SK-N-SH treated with all-trans-retinoic acid at 6 μM for 48 hours (cell line): Measurements from ENCODE around the gene KCNMA1.

Experiments used
- ATAC-seq: fragments of 200-7000 bp; cut with Tn5 transposase; 3 replicates; pipeline ENCODE4 v1.9.1; 2020; ENCODE audit warnings: mild to moderate bottlenecking, moderate library complexity
- ARNTL ChIP-seq: fragments of 450-650 bp; formaldehyde crosslinking; IDR thresholded peaks from 2 replicates; pipeline ENCODE4 v1.5.0; 2020; ENCODE audit warnings: low read depth, mild to moderate bottlenecking, moderate library complexity, borderline replicate concordance
- CREB5 ChIP-seq: fragments of 250-450 bp; sonication (Bioruptor Pico); IDR thresholded peaks from 2 replicates; pipeline ENCODE4 v1.5.1; 2020; ENCODE audit warnings: low read depth, mild to moderate bottlenecking, moderate library complexity
- ESRRG ChIP-seq: fragments of 250-450 bp; sonication (Bioruptor Pico); IDR thresholded peaks from 2 replicates; pipeline ENCODE4 v1.6.1; 2021; ENCODE audit warnings: mild to moderate bottlenecking
- ISL1 ChIP-seq: fragments of 250-450 bp; sonication (Bioruptor Pico); IDR thresholded peaks from 2 replicates; pipeline ENCODE4 v2.1.2; 2022; ENCODE audit warnings: mild to moderate bottlenecking, moderate library complexity
- OSR1 ChIP-seq: fragments of 250-450 bp; sonication (Bioruptor Pico); IDR thresholded peaks from 2 replicates; pipeline ENCODE4 v1.8.0; 2022; ENCODE audit warnings: moderate library complexity, mild to moderate bottlenecking, inconsistent platforms
- RARB ChIP-seq: fragments of 250-450 bp; sonication (Bioruptor Pico); IDR thresholded peaks from 2 replicates; pipeline ENCODE4 v1.8.0; 2021; ENCODE audit warnings: mild to moderate bottlenecking, moderate library complexity
- SNAI2 ChIP-seq: fragments of 250-450 bp; sonication (Bioruptor Pico); IDR thresholded peaks from 2 replicates; pipeline ENCODE4 v1.5.0; 2020; ENCODE audit warnings: mild to moderate bottlenecking, moderate library complexity
- TCF4 ChIP-seq: fragments of 250-450 bp; sonication (Bioruptor Pico); IDR thresholded peaks from 2 replicates; pipeline ENCODE4 v1.8.0; 2021; ENCODE audit warnings: mild to moderate bottlenecking, moderate library complexity, borderline replicate concordance
- TOX ChIP-seq: fragments of 250-450 bp; sonication (Bioruptor Pico); IDR thresholded peaks from 2 replicates; pipeline ENCODE4 v1.8.0; 2021; ENCODE audit warnings: mild to moderate bottlenecking, moderate library complexity, borderline replicate concordance
- TSHZ2 ChIP-seq: fragments of 250-450 bp; sonication (Bioruptor Pico); IDR thresholded peaks from 2 replicates; pipeline ENCODE4 v1.5.0; 2020; ENCODE audit warnings: mild to moderate bottlenecking, moderate library complexity
- ZC3H10 ChIP-seq: fragments of 250-450 bp; sonication (Bioruptor Pico); IDR thresholded peaks from 2 replicates; pipeline ENCODE4 v1.5.1; 2021; ENCODE audit warnings: mild to moderate bottlenecking, moderate library complexity
- ZFP3 ChIP-seq: fragments of 250-450 bp; sonication (Bioruptor Pico); IDR thresholded peaks from 2 replicates; pipeline ENCODE4 v1.5.0; 2020; ENCODE audit warnings: mild to moderate bottlenecking, moderate library complexity
- ZFP30 ChIP-seq: fragments of 450-650 bp; formaldehyde crosslinking; IDR thresholded peaks from 2 replicates; pipeline ENCODE4 v1.5.0; 2022; ENCODE audit warnings: mild to moderate bottlenecking, moderate library complexity
- ZNF565 ChIP-seq: fragments of 450-650 bp; formaldehyde crosslinking; conservative IDR thresholded peaks from 2 replicates; pipeline ENCODE4 v1.5.0; 2020; ENCODE audit warnings: low read depth, mild to moderate bottlenecking, moderate library complexity
- ZNF70 ChIP-seq: fragments of 450-650 bp; formaldehyde crosslinking; IDR thresholded peaks from 2 replicates; pipeline ENCODE4 v1.5.0; 2020; ENCODE audit warnings: mild to moderate bottlenecking, moderate library complexity
- ZNF8 ChIP-seq: fragments of 450-650 bp; formaldehyde crosslinking; IDR thresholded peaks from 2 replicates; pipeline ENCODE4 v1.5.0; 2020; ENCODE audit warnings: mild to moderate bottlenecking, moderate library complexity
- TF ChIP-seq, protein P1 (sequence below): fragments of 250-450 bp; sonication (Bioruptor Pico); IDR thresholded peaks from 2 replicates; pipeline ENCODE4 v1.8.0; 2020; ENCODE audit warnings: mild to moderate bottlenecking, moderate library complexity, borderline replicate concordance
- TF ChIP-seq, protein P2 (sequence below): fragments of 250-450 bp; sonication (Bioruptor Pico); IDR thresholded peaks from 2 replicates; pipeline ENCODE4 v1.5.1; 2021; ENCODE audit warnings: mild to moderate bottlenecking, moderate library complexity

The KCNMA1 gene

DNA sequence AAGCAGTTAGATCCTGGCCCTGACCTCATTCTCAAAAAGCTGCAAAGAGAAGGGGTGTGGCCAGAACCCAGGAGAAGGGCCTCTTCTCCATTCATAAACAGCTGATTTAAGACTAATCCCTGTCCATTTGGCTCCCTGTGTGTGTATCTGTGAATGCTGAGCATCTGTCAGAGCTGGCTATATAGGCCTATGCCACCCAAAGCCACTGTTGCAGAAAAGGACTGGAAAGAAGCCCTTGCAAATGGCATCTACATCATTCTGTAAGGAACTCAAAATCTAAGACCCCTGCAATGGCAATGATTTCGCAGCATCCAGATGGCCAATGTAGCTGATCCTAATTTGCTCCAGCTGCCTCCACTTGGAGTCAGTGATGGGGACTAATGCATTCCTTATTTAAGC lies 384.5 kb downstream of the KCNMA1 start:
- peak; percentile 15 for ATAC-seq

DNA sequence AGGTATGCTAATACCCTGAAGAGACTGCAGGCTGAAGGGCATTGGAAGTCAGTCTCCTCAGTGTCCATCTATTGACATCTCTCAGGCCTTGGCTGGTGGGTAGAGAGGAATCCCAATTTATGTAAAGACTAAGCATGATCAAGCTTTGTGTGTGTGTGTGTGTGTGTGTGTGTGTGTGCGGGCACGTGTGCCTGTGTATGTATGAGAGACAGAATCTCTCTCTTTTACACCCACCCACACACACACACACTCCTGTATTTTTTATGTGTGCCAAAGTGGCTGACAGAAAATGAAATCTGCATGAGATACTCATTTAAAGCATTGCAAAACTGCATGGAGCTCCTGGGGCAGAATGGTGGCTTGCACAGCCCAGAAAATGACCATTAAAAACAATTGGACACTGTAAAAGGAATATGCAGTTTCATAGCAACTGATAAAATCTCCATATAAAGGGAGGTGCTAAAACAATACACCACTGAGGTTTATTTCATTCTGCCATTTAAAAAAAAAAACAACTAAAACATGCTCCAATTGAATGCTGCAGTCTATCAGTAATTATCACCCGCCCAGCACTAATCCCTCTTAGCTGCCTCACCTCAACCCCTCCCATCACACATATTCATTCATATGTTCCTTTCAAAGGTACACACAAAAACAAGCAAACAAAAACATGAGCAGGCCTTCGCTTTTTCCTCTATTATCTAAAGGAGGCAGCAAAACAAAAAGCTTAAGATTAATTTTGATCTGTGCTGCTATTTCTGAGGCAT lies 385.0 kb downstream of the KCNMA1 start:
- no peak for TF ChIP-seq ZNF8
- TF ChIP-seq TCF4 (CRISPR knock-in tag), result no peak
- TF ChIP-seq, protein P1, sequence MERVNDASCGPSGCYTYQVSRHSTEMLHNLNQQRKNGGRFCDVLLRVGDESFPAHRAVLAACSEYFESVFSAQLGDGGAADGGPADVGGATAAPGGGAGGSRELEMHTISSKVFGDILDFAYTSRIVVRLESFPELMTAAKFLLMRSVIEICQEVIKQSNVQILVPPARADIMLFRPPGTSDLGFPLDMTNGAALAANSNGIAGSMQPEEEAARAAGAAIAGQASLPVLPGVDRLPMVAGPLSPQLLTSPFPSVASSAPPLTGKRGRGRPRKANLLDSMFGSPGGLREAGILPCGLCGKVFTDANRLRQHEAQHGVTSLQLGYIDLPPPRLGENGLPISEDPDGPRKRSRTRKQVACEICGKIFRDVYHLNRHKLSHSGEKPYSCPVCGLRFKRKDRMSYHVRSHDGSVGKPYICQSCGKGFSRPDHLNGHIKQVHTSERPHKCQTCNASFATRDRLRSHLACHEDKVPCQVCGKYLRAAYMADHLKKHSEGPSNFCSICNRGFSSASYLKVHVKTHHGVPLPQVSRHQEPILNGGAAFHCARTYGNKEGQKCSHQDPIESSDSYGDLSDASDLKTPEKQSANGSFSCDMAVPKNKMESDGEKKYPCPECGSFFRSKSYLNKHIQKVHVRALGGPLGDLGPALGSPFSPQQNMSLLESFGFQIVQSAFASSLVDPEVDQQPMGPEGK (CRISPR knock-in tag), result no peak
- TF ChIP-seq ZFP3 (CRISPR knock-in tag), result no peak
- no peak for ATAC-seq

More for the DNA sequence above, 384.5 kb downstream of the KCNMA1 start:
- TF ChIP-seq ZC3H10 (CRISPR knock-in tag) (no peak), ZFP3 (CRISPR knock-in tag) (no peak), RARB (no peak), ZNF565 (no peak), TCF4 (CRISPR knock-in tag) (peak; percentile 28; the same call in 1 of the 2 replicates), ZFP30 (CRISPR knock-in tag) (no peak), ZNF70 (CRISPR knock-in tag) (no peak)

- TF ChIP-seq ISL1 (no peak), OSR1 (CRISPR knock-in tag) (no peak), RARB (no peak), ZNF8 (no peak), ESRRG (CRISPR knock-in tag) (no peak)
- TF ChIP-seq, all 23 proteins: peak for 0
- ATAC-seq, result peak; percentile 78
Observed at GRCh38 chr10:77251297-77252013, 386.2 kb downstream of the KCNMA1 start.

DNA sequence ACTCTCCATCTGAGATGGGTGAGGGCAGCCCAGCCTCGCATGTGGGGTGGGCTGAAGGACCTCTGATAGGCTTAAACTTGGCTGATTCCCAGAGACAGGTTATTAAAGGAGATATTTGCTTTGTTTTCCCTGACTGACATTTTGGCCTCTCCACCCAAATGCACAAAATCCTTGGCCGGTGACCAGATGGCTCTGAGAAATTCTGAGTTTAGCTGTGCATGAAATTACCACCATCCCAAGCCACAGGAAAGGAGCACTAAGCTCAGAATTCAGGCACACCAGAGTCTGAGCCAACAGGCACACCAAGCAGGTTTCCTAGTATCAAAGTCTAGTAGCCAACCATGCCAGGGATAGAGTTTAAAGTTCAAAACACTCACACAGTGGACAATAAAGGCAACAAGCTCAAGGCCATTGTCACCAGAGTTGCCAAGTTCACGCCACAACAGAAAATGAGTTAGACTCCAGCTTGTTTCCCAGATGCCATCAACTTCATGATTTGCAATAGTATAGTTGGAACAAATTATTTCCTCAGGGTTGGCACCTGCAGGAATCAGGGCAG lies 387.6 kb downstream of the KCNMA1 start:
- ATAC-seq, result no peak
- TF ChIP-seq, protein P2, sequence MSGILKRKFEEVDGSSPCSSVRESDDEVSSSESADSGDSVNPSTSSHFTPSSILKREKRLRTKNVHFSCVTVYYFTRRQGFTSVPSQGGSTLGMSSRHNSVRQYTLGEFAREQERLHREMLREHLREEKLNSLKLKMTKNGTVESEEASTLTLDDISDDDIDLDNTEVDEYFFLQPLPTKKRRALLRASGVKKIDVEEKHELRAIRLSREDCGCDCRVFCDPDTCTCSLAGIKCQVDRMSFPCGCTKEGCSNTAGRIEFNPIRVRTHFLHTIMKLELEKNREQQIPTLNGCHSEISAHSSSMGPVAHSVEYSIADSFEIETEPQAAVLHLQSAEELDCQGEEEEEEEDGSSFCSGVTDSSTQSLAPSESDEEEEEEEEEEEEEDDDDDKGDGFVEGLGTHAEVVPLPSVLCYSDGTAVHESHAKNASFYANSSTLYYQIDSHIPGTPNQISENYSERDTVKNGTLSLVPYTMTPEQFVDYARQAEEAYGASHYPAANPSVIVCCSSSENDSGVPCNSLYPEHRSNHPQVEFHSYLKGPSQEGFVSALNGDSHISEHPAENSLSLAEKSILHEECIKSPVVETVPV (CRISPR knock-in tag), result no peak
- no peak for TF ChIP-seq ZNF8
- TF ChIP-seq SNAI2 (CRISPR knock-in tag), result no peak

- 0 out of 3 replicates have a peak, but pooled peaks have one; percentile 13 for ATAC-seq
- TF ChIP-seq, protein P1 (CRISPR knock-in tag), result no peak
- TF ChIP-seq ZFP3 (CRISPR knock-in tag), result no peak
- no peak for TF ChIP-seq ESRRG (CRISPR knock-in tag)
- no peak for TF ChIP-seq ZNF70 (CRISPR knock-in tag)
- TF ChIP-seq ZC3H10 (CRISPR knock-in tag), result no peak
- no peak for TF ChIP-seq SNAI2 (CRISPR knock-in tag)
- no peak for TF ChIP-seq TCF4 (CRISPR knock-in tag)
- no peak for TF ChIP-seq ZNF8
- TF ChIP-seq CREB5 (CRISPR knock-in tag), result no peak
- TF ChIP-seq ARNTL (CRISPR knock-in tag), result no peak
- TF ChIP-seq, protein P2 (CRISPR knock-in tag), result no peak
- no peak for TF ChIP-seq TOX (CRISPR knock-in tag)
- TF ChIP-seq TSHZ2 (CRISPR knock-in tag), result no peak
- no peak for TF ChIP-seq OSR1 (CRISPR knock-in tag)
Observed at GRCh38 chr10:77248104-77248790, 389.4 kb downstream of the KCNMA1 start.
